Measurements from ENCODE around the gene NLN. TPM values are rescaled to one million over a fixed set of nuclear protein-coding genes. Genes with fewer than 3 reads are reported as not detected.

Gene NLN
- total and polyA plus RNA-seq, 2 experiments from 2014 or later = 16.4 to 24.3 TPM

DNA sequence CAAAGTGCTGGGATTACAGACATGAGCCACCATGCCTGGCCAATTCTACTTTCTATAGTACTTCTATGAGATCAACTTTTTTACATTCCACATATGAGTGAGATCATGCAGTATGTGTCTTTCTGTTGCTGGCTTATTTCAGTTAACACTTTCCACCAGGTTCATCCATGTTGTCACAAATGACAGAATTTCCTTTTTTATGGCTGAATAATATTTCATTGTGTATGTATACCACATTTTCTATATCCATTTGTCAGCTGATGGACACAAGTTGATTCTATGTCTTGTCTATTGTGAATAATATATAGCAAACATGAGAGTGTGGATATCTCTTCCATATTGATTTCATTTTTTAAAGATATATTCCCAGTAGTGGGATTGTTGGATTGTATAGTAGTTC, 17.2 kb downstream of the NLN start:
- H3K36me3 ChIP-seq (replicated peaks; ENCODE audit: insufficient read depth, low read depth) = no peaks in the 10 kb centered on the region
- H3K27ac ChIP-seq = no peak overlapping the region
- H3K9me2 ChIP-seq (replicated peaks; ENCODE audit: insufficient read depth) = no peaks in the 10 kb centered on the region
- no peak overlapping the region for H3K4me2 ChIP-seq
- no peaks in the 10 kb centered on the region for H3K4me1 ChIP-seq (ENCODE audit: insufficient read depth)
- DNase-seq (ENCODE audit: low spot score) = no peak
- H4K20me1 ChIP-seq (ENCODE audit: insufficient read depth, poor library complexity, severe bottlenecking) = no peaks in the 10 kb centered on the region
- TF ChIP-seq, protein P1, sequence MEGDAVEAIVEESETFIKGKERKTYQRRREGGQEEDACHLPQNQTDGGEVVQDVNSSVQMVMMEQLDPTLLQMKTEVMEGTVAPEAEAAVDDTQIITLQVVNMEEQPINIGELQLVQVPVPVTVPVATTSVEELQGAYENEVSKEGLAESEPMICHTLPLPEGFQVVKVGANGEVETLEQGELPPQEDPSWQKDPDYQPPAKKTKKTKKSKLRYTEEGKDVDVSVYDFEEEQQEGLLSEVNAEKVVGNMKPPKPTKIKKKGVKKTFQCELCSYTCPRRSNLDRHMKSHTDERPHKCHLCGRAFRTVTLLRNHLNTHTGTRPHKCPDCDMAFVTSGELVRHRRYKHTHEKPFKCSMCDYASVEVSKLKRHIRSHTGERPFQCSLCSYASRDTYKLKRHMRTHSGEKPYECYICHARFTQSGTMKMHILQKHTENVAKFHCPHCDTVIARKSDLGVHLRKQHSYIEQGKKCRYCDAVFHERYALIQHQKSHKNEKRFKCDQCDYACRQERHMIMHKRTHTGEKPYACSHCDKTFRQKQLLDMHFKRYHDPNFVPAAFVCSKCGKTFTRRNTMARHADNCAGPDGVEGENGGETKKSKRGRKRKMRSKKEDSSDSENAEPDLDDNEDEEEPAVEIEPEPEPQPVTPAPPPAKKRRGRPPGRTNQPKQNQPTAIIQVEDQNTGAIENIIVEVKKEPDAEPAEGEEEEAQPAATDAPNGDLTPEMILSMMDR (IDR thresholded peaks at IDR 0.05; ENCODE audit: poor library complexity) = no peak
- TF ChIP-seq EZH2phosphoT487 (IDR thresholded peaks at IDR 0.05; ENCODE audit: low read depth, severe bottlenecking, unreplicated experiment) (no peak), EZH2 (IDR thresholded peaks at IDR 0.05; ENCODE audit: borderline replicate concordance) (no peak)
- no peaks in the 10 kb centered on the region for H3K9me3 ChIP-seq (ENCODE audit: low read depth)
- peaks cover 34% of the 10 kb centered on the region for H3K79me2 ChIP-seq
- no peaks in the 10 kb centered on the region for H3K27me3 ChIP-seq
- no peak overlapping the region for H2AFZ ChIP-seq
- H3K4me3 ChIP-seq = no peak overlapping the region

DNA sequence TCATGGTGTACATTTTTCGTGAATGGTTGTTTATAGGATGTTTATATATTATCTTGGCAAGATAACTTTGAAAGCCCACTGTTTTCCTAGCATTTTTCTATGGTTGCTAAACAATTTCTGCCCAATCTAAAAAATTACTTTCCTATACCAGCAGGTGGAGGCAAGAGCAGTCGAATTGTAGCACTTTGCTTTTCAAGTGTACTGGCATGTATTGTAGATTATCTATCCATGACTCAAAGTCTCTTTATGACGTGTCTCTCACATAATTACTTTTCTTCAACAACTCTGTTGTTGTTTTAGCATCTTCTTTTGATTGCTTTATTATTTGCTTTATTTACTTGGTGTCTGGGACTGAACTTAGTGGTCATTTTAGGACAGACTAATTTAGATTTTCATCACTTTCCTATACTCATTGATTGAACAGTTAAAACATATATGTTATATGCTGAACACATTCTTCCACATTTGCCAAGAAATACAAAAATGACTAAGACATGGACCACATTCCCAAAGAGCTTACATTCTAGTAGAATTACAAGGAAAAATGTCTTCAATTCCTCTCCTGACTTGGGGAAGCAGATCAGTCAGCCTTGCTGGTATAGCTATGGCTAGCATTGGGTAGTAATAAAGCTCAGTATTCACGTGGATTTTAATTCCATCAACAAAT, 20.7 kb downstream of the NLN start:
- no peak for TF ChIP-seq EZH2 (IDR thresholded peaks at IDR 0.05; ENCODE audit: borderline replicate concordance)
- TF ChIP-seq, protein P1 (IDR thresholded peaks at IDR 0.05; ENCODE audit: poor library complexity) = peak; percentile 71
- TF ChIP-seq EZH2phosphoT487 (IDR thresholded peaks at IDR 0.05; ENCODE audit: low read depth, severe bottlenecking, unreplicated experiment) = no peak
- Histone ChIP-seq H3K4me1 (ENCODE audit: insufficient read depth) (no peaks in the 10 kb centered on the region), H3K9me2 (replicated peaks; ENCODE audit: insufficient read depth) (no peaks in the 10 kb centered on the region), H3K4me3 (no peak overlapping the region), H3K79me2 (peaks cover 29% of the 10 kb centered on the region), H3K27ac (peak overlapping the region; percentile 13), H4K20me1 (ENCODE audit: insufficient read depth, poor library complexity, severe bottlenecking) (no peaks in the 10 kb centered on the region), H2AFZ (no peak overlapping the region), H3K9me3 (ENCODE audit: low read depth) (no peaks in the 10 kb centered on the region), H3K27me3 (no peaks in the 10 kb centered on the region), H3K36me3 (replicated peaks; ENCODE audit: insufficient read depth, low read depth) (no peaks in the 10 kb centered on the region), H3K4me2 (no peak overlapping the region)
- 32% methylated on average over 4 of the region's 4 CpGs for WGBS (ENCODE audit: low lambda C conversion rate, missing lambda C conversion rate)
- DNase-seq (ENCODE audit: low spot score) = peak; percentile 73

DNA sequence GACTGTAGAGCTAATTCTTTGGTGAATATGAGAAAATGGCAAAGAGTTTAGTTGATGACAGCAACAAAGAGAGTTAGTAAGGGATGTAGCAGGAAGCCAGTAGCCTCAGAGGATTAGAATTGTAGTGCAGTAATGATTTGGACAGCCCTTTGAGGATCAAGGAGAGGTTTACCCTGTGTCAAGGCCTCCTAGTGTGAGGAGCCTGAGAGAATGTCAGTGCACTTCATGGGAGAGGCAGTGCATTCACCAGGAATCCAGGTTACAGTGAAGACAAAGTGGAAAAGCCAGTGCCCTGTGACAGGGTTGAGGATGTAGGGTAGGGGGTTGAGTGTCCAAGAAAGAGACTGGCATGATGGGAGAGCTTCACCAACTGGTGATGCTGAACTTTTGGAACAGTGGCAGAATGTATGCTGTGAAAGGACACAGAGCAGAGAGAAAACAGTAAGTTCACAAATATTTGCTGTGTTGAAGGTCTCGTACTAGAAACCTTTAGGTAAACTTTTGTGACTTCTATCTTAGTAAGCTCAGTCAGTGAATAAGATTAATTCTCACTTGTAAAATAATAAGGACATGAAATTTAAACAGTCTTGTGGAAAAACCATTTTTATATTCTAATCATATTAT, 27.3 kb downstream of the NLN start:
- Histone ChIP-seq H3K36me3 (replicated peaks; ENCODE audit: insufficient read depth, low read depth) (no peaks in the 10 kb centered on the region), H3K79me2 (peaks cover 8% of the 10 kb centered on the region), H3K4me3 (no peak overlapping the region), H3K9me3 (ENCODE audit: low read depth) (no peaks in the 10 kb centered on the region), H3K27me3 (no peaks in the 10 kb centered on the region), H3K4me2 (no peak overlapping the region), H4K20me1 (ENCODE audit: insufficient read depth, poor library complexity, severe bottlenecking) (no peaks in the 10 kb centered on the region), H3K27ac (no peak overlapping the region), H2AFZ (no peak overlapping the region), H3K4me1 (ENCODE audit: insufficient read depth) (no peaks in the 10 kb centered on the region), H3K9me2 (replicated peaks; ENCODE audit: insufficient read depth) (no peaks in the 10 kb centered on the region)
- TF ChIP-seq EZH2phosphoT487 (IDR thresholded peaks at IDR 0.05; ENCODE audit: low read depth, severe bottlenecking, unreplicated experiment) (no peak), EZH2 (IDR thresholded peaks at IDR 0.05; ENCODE audit: borderline replicate concordance) (no peak)
- TF ChIP-seq, protein P1 (IDR thresholded peaks at IDR 0.05; ENCODE audit: poor library complexity) = no peak
- 48% methylated on average over 1 of the region's 1 CpG for WGBS (ENCODE audit: low lambda C conversion rate, missing lambda C conversion rate)
- no peak for DNase-seq (ENCODE audit: low spot score)

Measured in hepatocyte (in vitro differentiated cells).